HuH-7.5 (cell line): ENCODE data around the gene GNG13.

Experiments used
- DNase-seq: peaks from one replicate; pipeline ENCODE4 v3.0.0; 2011; ENCODE audit warnings: low spot score

GNG13 gene

GRCh38 chr16:813204-813915 lies 12.8 kb upstream of the GNG13 start:
- peak; percentile 66 for DNase-seq

GRCh38 chr16:808085-808386 lies 7.5 kb upstream of the GNG13 start:
- DNase-seq, result no peak

- DNase-seq, result peak; percentile 96
Measured at GRCh38 chr16:807347-808084, 7.0 kb upstream of the GNG13 start.

GRCh38 chr16:805474-805873 lies 4.9 kb upstream of the GNG13 start:
- DNase-seq, result no peak

GRCh38 chr16:804193-805048 lies 3.9 kb upstream of the GNG13 start:
- DNase-seq, result no peak

GRCh38 chr16:803754-804080 lies 3.2 kb upstream of the GNG13 start:
- DNase-seq, result no peak

- DNase-seq, result no peak
Measured at GRCh38 chr16:802914-803753, 2.6 kb upstream of the GNG13 start.

- no peak for DNase-seq
Measured at GRCh38 chr16:802461-802860, 1.9 kb upstream of the GNG13 start.

- no peak for DNase-seq
Measured at GRCh38 chr16:801584-802363, 1.2 kb upstream of the GNG13 start.

- DNase-seq, result no peak
Measured at GRCh38 chr16:800834-801511, 439 bp upstream of the GNG13 start.

GRCh38 chr16:799111-799947 lies 1.2 kb downstream of the GNG13 start:
- DNase-seq, result no peak

GRCh38 chr16:798666-799065 lies 1.9 kb downstream of the GNG13 start:
- no peak for DNase-seq

GRCh38 chr16:797686-798085 lies 2.8 kb downstream of the GNG13 start:
- DNase-seq, result no peak

- no peak for DNase-seq
Measured at GRCh38 chr16:797120-797420, 3.5 kb downstream of the GNG13 start.

- DNase-seq, result no peak
Measured at GRCh38 chr16:796296-797119, 4.0 kb downstream of the GNG13 start.

- DNase-seq, result no peak
Measured at GRCh38 chr16:795580-796229, 4.8 kb downstream of the GNG13 start.

- DNase-seq, result no peak
Measured at GRCh38 chr16:794853-795466, 5.6 kb downstream of the GNG13 start.
